Globus pallidus (tissue), 1 donor: Measurements from ENCODE around the gene EIF4A3.

Experiments used
- DNase-seq: peaks from one replicate; pipeline ENCODE4 v3.0.0-alpha.2; 2015; ENCODE audit warnings: low spot score

The EIF4A3 gene

GRCh38 chr17:80147035-80147822, at the start of gene EIF4A3:
Gene EIF4A3 (minus strand): TSS chr17:80147128. CDS start chr17:80146961, 167 bp downstream.
- peak; percentile 96 for DNase-seq

DNA sequence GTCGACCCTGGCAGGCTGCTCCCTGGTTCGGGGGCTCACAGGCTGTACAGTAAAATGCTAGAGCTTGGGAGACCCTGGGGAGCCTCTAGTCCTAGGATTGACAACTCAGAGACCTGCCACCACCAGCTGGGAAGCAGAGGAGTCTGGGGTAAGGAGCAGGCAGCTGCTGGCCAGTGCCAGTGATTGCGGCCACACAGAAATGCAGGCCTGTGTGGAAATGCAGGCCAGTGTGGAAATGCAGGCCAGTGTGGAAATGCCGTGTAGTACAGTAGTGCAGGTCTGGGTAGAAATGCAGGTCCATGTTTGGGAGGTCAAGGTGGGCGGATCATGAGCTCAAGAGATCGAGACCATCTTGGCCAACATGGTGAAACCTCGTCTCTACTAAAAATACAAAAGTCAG, 49.7 kb upstream of the EIF4A3 start:
- DNase-seq, result no peak

- no peak for DNase-seq
Measured at GRCh38 chr17:80195671-80196529, 49.0 kb upstream of the EIF4A3 start.

- no peak for DNase-seq
Measured at GRCh38 chr17:80195141-80195540, 48.2 kb upstream of the EIF4A3 start.

GRCh38 chr17:80191865-80192661, 45.1 kb upstream of the EIF4A3 start:
- peak; percentile 85 for DNase-seq

GRCh38 chr17:80191192-80191591, 44.3 kb upstream of the EIF4A3 start:
- DNase-seq, result no peak

DNA sequence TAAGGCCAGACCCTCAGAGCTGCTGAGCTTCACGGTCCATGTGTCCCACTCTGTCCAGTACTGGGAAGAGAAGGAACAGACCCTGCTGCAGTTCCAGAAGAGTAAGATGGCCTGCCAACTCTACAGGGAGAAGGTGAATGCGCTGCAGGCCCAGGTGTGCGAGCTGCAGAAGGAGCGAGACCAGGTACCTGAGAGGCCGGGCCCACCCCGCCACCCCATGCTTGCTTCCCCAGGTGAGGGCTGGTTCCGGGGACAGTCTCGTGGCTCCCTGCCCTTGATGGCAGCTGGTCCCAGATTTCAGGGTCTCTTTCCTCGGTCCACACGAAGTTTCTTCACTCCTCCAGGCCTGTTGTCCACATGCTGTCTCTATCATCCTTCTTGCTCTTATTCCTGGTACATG, 43.8 kb upstream of the EIF4A3 start:
- DNase-seq, result no peak

- DNase-seq, result no peak
Measured at GRCh38 chr17:80189611-80190010, 42.7 kb upstream of the EIF4A3 start.

DNA sequence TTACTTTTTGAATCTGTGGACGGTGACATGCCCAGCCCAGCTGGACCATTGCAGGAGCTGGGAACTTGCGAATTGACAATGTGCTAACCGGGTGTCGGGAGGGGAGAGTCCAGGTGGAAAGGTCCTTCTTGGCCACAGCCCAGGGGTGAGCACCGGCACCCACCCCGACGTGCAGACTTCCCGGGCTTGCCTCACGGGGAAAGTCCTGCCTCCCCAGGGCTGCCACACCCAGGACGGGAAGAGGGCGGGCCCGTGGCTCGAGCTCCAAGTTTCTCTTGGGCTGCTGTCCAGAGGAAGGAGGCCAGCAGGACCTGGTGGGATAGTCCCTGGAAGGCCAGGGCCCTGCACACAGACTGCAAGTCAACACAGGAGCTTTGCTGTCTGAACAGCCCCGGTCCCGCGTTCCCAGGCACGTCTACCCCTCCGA, 40.6 kb upstream of the EIF4A3 start:
- no peak for DNase-seq

- DNase-seq, result no peak
Measured at GRCh38 chr17:80187090-80187489, 40.2 kb upstream of the EIF4A3 start.

DNA sequence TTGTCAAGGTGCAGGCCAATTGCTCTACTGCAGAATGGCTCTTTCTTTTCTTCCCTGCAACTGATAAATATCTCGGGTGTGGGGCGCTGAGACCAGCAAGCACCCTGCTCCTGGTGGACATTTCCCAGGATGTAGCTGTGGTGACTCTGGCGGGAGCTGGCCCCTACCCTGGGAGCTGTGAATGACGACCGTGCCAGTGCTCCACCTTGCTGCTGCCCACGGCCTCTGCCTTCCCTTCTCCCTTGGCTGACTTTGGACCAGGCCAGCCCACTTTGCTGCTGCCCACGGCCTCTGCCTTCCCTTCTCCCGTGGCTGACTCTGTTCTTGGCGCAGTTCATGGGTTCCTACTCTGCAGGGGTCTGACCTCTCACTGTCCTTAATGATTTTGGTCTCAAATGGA, 39.0 kb upstream of the EIF4A3 start:
- no peak for DNase-seq

DNA sequence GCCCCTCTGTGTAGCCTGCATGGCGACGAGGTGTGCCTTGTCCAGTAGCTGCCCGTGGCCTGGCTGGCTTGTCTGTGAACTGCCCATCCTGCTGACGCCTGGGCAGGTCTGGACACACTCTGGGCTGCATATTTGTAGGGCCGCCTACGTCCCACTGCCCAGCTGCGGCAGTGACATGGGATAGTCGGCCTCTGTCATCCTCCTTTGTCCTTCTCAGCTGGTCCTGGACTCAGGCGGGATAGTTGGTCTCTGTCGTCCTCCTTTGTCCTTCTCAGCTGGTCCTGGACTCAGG, 37.4 kb upstream of the EIF4A3 start:
- no peak for DNase-seq

DNA sequence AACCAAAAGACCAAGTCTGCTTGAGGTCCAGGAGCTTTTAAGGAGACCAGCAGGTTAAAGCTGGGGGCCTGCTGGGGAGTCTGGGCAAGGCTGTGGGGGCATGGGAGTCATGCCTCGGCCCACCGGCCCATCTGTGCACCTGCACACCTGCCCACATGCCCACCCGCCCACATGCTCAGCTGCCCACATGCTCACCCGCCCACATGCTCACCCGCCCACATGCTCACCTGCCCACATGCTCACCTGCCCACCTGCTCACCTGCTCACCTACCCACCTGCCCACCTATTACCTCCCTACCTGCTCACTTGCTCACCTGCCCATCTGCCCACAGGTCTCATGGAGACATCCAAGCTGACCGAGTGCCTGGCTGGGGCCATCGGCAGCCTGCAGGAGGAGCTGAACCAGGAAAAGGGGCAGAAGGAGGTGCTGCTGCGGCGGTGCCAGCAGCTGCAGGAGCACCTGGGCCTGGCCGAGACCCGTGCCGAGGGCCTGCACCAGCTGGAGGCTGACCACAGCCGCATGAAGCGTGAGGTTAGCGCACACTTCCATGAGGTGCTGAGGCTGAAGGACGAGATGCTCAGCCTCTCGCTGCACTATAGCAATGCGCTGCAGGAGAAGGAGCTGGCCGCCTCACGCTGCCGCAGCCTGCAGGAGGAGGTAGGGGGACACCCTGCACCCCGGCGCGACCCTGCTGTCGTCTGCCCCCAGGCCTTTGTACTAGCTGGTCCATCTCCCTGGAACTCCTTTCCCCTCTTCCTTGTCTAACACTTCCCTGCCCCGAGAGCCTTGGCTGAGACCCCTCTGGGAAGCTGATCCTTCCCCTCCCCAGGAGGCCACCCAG, 36.9 kb upstream of the EIF4A3 start:
- no peak for DNase-seq

GRCh38 chr17:80182845-80183223, 35.9 kb upstream of the EIF4A3 start:
- no peak for DNase-seq

DNA sequence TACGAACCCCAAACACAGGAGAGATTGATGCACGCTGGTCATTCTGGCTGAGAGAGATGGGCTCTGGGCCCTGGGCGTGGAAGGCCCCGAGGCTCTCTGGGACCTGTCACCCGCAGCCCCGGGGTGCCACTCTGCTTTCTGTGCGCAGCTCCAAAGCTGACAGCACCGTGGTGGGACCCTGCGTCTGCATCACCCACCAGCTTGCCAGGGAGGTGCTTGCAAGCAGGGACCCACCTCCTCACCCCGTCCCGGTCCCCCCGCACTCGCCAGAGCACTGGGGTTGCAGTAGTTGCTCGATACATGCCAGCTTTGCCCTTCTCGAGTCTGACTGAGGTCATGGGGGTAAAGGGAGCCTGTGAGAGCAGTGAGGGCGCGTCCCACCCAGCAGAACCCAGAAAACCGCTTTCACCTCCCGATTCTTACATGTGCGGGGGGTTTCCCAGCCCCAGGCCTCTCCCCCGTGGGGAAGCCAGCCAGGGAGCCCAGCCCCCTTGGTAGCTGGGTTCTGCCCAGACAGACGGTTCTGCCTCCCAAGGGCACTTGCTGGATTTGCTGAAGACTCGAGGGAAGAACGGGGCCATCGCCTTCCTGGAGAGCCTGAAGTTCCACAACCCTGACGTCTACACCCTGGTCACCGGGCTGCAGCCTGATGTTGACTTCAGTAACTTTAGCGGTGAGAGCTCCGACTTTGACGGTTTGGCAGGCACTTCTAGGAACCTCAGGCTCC, 35.4 kb upstream of the EIF4A3 start:
- DNase-seq, result no peak

GRCh38 chr17:80181431-80181830, 34.5 kb upstream of the EIF4A3 start:
- no peak for DNase-seq

- DNase-seq, result no peak
Measured at GRCh38 chr17:80180192-80180591, 33.3 kb upstream of the EIF4A3 start.

DNA sequence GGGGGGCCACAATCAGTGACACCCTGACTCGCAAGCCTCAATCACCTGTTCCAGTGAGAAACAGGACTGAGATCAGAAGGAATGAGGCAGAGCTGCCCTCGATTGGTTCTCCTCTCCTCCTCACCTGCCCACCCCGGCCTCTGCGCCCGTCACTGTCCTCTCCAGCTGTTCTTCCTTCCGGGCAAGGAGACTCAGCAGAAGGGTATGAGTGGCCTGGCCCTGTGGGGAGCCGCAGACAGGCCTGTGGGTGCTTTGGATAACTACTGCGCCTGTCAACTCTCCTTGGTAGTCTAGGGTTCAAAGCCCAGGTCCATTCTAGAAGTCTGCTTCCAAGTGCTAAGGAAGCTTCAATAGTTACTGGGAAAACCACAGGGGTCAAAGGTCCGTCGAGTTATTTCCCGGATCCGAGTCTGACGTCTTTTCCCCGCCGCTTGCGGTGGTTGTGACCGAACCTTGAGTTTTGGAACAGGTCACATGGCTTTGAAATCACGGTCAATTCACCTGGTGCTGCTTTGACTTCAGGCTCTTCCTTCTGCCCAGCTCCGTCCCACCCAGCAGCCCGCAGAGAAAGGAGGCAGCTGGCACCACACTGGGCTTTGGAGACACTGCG, 31.2 kb upstream of the EIF4A3 start:
- no peak for DNase-seq

- no peak for DNase-seq
Measured at GRCh38 chr17:80176757-80177156, 29.8 kb upstream of the EIF4A3 start.

DNA sequence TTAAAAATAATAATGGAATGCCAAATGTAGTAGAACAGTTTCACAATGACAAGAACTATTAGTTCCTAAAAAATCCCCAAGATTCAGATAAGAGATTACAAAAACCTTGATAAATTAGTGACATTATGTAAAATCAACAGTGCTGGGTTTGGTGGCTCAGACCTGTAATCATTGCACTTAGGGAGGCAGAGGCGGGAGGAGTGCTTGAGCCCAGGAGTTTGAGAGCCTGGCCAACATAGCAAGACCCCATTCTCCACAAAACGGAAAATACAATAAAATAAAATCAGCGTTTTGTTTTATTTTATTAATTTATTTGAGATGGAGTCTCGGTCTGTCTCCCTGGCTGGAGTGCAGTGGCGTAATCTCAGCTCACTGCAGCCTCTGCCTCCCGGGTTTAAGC, 27.0 kb upstream of the EIF4A3 start:
- DNase-seq, result no peak

DNA sequence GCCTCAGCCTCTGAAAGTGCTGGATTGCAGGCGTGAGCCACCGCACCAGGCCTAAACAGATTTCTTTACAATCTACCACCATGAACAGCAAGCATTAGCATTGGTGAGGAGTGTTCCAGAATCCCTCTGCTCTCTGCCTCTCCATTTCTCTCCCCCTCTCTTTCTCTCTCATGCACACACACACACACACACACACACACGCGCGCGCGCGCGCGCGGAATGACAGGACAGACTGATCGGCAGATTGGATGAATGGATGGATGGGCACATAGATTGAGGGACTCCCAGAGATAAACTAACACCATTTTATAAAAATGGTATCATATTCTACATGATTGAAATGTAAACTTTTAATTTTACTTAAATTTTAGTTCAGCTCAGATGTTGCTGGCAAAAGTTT, 26.2 kb upstream of the EIF4A3 start:
- DNase-seq, result no peak
